Stimulated activated CD4-positive, alpha-beta T cell treated with anti-CD3 and anti-CD28 coated beads, Interleukin-15, amount 100 ng/mL, for 1 hour (primary cell): ENCODE results near the gene GUCY2C.
"Not testable (repeated sequence)": the region's sequence is repeated elsewhere in the genome, so short reads cannot be mapped to it uniquely, and the experiment has no call there.

Experiments
- DNase-seq, 2 donors: peaks; one replicate each; pipeline ENCODE4 v3.0.0-alpha.2; 2020; ENCODE audit warnings: low read depth in 1 of 2, low spot score in 1 of 2

GUCY2C gene

GRCh38 chr12:14696265-14696741 is at the start of gene GUCY2C:
Gene GUCY2C (minus strand): TSS chr12:14696599. CDS start chr12:14696448, 151 bp downstream.
- no peak for DNase-seq

DNA sequence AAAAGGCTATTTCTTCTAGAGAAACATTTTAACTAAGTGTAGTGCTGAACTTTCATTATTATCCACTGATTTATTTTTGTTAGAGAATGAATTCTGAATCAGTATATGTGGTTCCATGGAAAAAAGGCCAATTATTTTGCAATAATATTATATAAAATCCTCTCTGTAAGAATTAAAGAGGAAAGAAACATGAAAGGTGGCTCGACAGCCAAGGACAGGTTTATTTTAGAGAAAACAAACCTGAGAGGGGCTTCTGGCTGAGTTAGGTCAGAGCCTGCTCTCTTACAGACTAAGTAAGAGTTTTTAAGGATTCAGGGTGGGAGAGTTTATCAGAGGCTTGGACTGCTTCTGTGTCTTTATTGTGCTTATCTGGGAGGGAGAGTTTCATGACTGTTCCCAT is 46.7 kb upstream of the GUCY2C start:
- no peak for DNase-seq

DNA sequence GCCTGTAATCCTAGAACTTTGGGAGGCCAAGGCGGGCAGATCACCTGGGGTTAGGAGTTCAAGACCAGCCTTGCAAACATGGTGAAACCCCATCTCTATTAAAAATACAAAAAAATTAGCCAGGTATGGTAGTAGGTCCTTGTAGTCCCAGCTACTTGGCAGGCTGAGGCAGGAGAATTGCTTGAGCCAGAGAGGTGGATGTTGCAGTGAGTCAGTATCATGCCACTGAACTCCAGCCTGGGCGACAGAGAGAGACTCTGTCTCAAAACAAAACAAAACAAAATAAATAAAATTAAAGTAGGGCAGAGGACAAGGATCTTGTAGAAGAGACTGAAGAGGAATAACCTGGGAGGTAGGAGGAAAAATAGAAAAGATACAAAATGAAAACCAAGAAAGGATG is 45.5 kb upstream of the GUCY2C start:
- no peak for DNase-seq

- DNase-seq: no peak
Measured at GRCh38 chr12:14741153-14741552, 44.8 kb upstream of the GUCY2C start.

DNA sequence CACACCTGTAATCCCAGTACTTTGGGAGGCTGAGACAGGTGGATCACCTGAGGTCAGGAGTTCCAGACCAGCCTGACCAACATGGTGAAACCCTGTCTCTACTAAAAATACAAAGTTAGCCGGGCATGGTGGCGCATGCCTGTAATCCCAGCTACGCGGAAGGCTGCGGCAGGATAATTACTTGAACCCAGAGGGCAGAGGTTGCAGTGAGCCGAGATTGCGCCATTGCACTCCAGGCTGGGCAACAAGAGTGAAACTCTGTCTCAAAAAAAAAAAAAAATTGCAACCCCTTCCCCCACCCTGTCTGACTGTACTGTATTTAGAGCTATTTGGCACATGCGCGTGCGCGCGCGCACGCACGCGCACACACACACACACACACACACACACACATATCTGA is 40.0 kb upstream of the GUCY2C start:
- DNase-seq: not testable (repeated sequence)

GRCh38 chr12:14731821-14732220 is 35.4 kb upstream of the GUCY2C start:
- no peak for DNase-seq

GRCh38 chr12:14729586-14729985 is 33.2 kb upstream of the GUCY2C start:
- no peak for DNase-seq

- peak; percentile 3 to 8 for DNase-seq
Measured at GRCh38 chr12:14723763-14724162, 27.4 kb upstream of the GUCY2C start.

GRCh38 chr12:14716848-14717444 is 20.5 kb upstream of the GUCY2C start:
- DNase-seq: peak in 1 of 2 donors; percentile 1

- DNase-seq: no peak
Measured at GRCh38 chr12:14714437-14714836, 18.0 kb upstream of the GUCY2C start.

- DNase-seq: no peak
Measured at GRCh38 chr12:14710632-14711320, 14.4 kb upstream of the GUCY2C start.

- DNase-seq: no peak
Measured at GRCh38 chr12:14701809-14702568, 5.6 kb upstream of the GUCY2C start.

- DNase-seq: no peak
Measured at GRCh38 chr12:14700935-14701334, 4.5 kb upstream of the GUCY2C start.

GRCh38 chr12:14699923-14700322 is 3.5 kb upstream of the GUCY2C start:
- no peak for DNase-seq

- no peak for DNase-seq
Measured at GRCh38 chr12:14698555-14698954, 2.2 kb upstream of the GUCY2C start.

DNA sequence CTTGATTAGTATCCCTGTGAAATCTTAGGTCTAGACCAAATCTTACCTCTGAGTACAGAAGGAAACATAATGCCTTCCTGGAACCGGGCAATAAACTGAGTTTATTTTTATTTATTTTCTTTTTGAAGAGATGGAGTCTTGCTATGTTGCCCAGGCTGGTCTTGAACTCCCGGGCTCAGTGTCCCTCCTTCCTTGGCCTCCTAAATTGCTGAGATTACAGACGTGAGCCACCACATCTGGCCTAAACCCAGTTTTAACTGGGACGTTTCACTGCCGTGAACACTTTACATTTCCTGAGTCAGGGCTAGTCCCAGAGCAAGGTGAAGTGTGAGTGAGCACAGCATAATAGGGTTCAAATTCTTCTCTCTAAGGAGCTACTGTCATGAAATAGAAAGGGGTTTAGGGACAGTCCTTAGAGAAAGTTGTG is 671 bp downstream of the GUCY2C start:
- DNase-seq: no peak

DNA sequence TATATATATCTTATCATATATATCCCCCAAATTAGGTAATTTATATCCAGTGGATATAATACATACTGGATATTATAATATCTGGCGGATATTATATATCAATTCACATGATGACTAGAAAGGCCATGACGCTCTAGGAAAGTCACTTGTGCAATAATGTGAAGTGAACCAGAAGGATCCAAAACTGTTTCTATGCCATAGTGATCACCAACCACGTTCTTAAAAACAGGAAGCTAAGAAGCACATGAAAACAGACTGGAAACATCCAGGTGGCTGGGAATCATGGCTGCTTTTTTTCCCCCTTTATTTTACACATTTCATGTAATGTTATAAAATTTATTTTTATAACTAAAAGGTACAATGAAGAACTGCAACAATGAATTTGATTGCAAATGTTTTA is 1.4 kb downstream of the GUCY2C start:
- no peak for DNase-seq

- DNase-seq: no peak
Measured at GRCh38 chr12:14694145-14694714, 2.2 kb downstream of the GUCY2C start.

GRCh38 chr12:14693116-14693515 is 3.3 kb downstream of the GUCY2C start:
- no peak for DNase-seq

DNA sequence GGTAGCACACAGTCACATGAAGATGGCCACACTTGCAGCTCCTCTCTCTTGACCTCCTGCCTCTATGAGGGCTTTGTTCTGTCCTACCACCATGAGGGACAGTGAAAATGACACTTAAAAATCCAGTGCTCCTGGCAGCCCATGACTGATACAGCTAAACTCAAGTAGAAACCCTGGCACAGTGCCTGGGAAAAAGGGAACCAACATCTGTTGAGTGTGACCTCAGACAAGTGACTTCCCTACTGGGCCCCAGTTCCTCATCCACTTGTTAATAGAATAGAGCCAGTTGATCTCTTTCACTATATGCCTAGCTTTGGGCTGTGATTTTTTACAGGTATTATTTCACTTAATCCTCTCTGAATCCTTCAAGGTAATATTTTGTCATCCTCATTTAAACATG is 4.8 kb downstream of the GUCY2C start:
- no peak for DNase-seq

GRCh38 chr12:14689996-14690395 is 6.4 kb downstream of the GUCY2C start:
- no peak for DNase-seq

DNA sequence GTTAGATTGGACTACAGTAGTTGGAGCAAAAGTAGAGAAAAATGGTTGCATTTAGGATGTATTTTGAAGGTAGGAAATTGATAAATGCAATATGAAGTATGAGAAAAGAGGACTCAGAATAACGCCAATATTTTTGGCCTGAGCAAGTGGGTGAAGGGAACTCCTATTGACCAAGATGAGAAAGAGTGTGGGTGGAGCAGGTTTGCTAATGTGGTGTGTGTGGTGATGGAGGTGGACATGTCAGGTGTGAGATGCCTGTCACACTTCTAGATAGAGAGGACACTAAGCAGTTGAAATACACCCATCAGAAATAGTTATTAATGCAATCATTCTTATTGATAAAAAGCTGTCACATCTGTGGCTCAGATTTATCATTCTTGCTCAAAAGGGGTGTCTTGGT is 7.3 kb downstream of the GUCY2C start:
- no peak for DNase-seq
